DND-41 (cell line): Measurements from ENCODE around the gene UROC1.

Experiments used
- ATAC-seq: fragments of 200-7000 bp; cut with Tn5 transposase; 3 replicates; pipeline ENCODE4 v1.9.1; 2021; ENCODE audit warnings: low read depth; ENCODE audit not compliant: insufficient read depth
- DNase-seq: peaks from one replicate; pipeline ENCODE4 v3.0.0-alpha.2; 2020
- H2AFZ ChIP-seq: 2 replicates; pipeline ENCODE4 v1.6.0; 2012; ENCODE audit warnings: low read depth, low read length
- H3K27ac ChIP-seq: 2 replicates; pipeline ENCODE4 v1.5.1; 2012; ENCODE audit warnings: low read length, inconsistent platforms
- H3K27me3 ChIP-seq: fragments of 200-600 bp; sonication (generic); 2 replicates; pipeline ENCODE4 v1.6.0; 2012; ENCODE audit warnings: low read length, mild to moderate bottlenecking, inconsistent platforms; ENCODE audit not compliant: insufficient read depth, poor library complexity
- H3K36me3 ChIP-seq: 2 replicates; pipeline ENCODE4 v1.5.1; 2012; ENCODE audit warnings: low read length, inconsistent platforms; ENCODE audit not compliant: insufficient read depth
- H3K4me1 ChIP-seq: 2 replicates; pipeline ENCODE4 v1.5.1; 2012; ENCODE audit warnings: mild to moderate bottlenecking, low read length; ENCODE audit not compliant: insufficient read depth
- H3K4me2 ChIP-seq: 2 replicates; pipeline ENCODE4 v1.6.0; 2012; ENCODE audit warnings: mild to moderate bottlenecking, moderate library complexity, low read length, inconsistent platforms; ENCODE audit not compliant: insufficient read depth
- H3K4me3 ChIP-seq, 2 experiments: fragments of 200-600 bp in 1 of 2; shearing (Covaris generic) in 1 of 2; 2 replicates each; pipeline ENCODE4 v1.5.1; 2012 to 2016; ENCODE audit warnings: inconsistent platforms in 2 of 2, low read length in 2 of 2, mild to moderate bottlenecking in 2 of 2, low read depth in 1 of 2, moderate library complexity in 1 of 2
- H3K79me2 ChIP-seq: 2 replicates; pipeline ENCODE4 v1.6.0; 2012; ENCODE audit warnings: low read length, inconsistent platforms; ENCODE audit not compliant: insufficient read depth
- H3K9ac ChIP-seq: 2 replicates; pipeline ENCODE4 v1.6.0; 2012; ENCODE audit warnings: low read depth, mild to moderate bottlenecking, inconsistent platforms, low read length, moderate library complexity
- H3K9me3 ChIP-seq: 2 replicates; pipeline ENCODE4 v1.5.1; 2012; ENCODE audit warnings: low read length, moderate library complexity, mild to moderate bottlenecking, inconsistent platforms; ENCODE audit not compliant: insufficient read depth, severe bottlenecking
- H4K20me1 ChIP-seq: 2 replicates; pipeline ENCODE4 v1.6.0; 2012; ENCODE audit warnings: low read length; ENCODE audit not compliant: insufficient read depth
- CTCF ChIP-seq: IDR thresholded peaks from 2 replicates; pipeline ENCODE4 v1.5.1; 2012; ENCODE audit warnings: borderline replicate concordance, low read length, moderate library complexity, mild to moderate bottlenecking; ENCODE audit not compliant: poor library complexity, severe bottlenecking; ENCODE audit errors: extremely low read depth
- EZH2 ChIP-seq: IDR thresholded peaks from 3 replicates; pipeline ENCODE4 v1.6.1; 2012; ENCODE audit warnings: borderline replicate concordance, low read depth, mild to moderate bottlenecking, moderate library complexity, low read length, inconsistent platforms; ENCODE audit not compliant: severe bottlenecking

UROC1 gene

GRCh38 chr3:126481808-126482502 lies 35.6 kb downstream of the UROC1 start:
- Histone ChIP-seq H4K20me1 (no peaks in the 10 kb centered on the region), H3K4me1 (peaks cover 4% of the 10 kb centered on the region), H3K36me3 (no peaks in the 10 kb centered on the region), H3K79me2 (no peaks in the 10 kb centered on the region), H3K4me2 (no peak overlapping the region), H3K9me3 (no peaks in the 10 kb centered on the region), H3K9ac (no peak overlapping the region), H3K4me3 (no peak overlapping the region), H3K27ac (no peak overlapping the region), H2AFZ (no peak overlapping the region), H3K27me3 (no peaks in the 10 kb centered on the region)
- ATAC-seq: no peak
- TF ChIP-seq CTCF (no peak), EZH2 (no peak)
- DNase-seq: no peak

GRCh38 chr3:126480861-126481260 lies 36.7 kb downstream of the UROC1 start:
- ATAC-seq (no peak), DNase-seq (no peak)
- no peaks in the 10 kb centered on the region for H3K27me3 ChIP-seq
- H4K20me1 ChIP-seq: no peaks in the 10 kb centered on the region
- H2AFZ ChIP-seq: no peak overlapping the region
- H3K4me2 ChIP-seq: no peak overlapping the region
- TF ChIP-seq CTCF: no peak
- TF ChIP-seq EZH2: no peak
- H3K79me2 ChIP-seq: no peaks in the 10 kb centered on the region
- no peak overlapping the region for H3K27ac ChIP-seq
- H3K4me3 ChIP-seq: no peak overlapping the region
- no peaks in the 10 kb centered on the region for H3K9me3 ChIP-seq
- H3K9ac ChIP-seq: no peak overlapping the region
- H3K36me3 ChIP-seq: no peaks in the 10 kb centered on the region
- H3K4me1 ChIP-seq: peaks cover 7% of the 10 kb centered on the region

- Histone ChIP-seq H3K27me3 (no peaks in the 10 kb centered on the region), H3K27ac (no peak overlapping the region), H3K4me2 (no peak overlapping the region), H3K9me3 (no peaks in the 10 kb centered on the region), H3K4me3 (no peak overlapping the region), H3K9ac (no peak overlapping the region), H3K4me1 (peaks cover 7% of the 10 kb centered on the region), H2AFZ (no peak overlapping the region), H3K36me3 (no peaks in the 10 kb centered on the region), H3K79me2 (peaks cover 3% of the 10 kb centered on the region), H4K20me1 (no peaks in the 10 kb centered on the region)
- no peak for DNase-seq
- ATAC-seq: no peak
- TF ChIP-seq CTCF (no peak), EZH2 (no peak)
Measured at GRCh38 chr3:126480206-126480605, 37.4 kb downstream of the UROC1 start.

GRCh38 chr3:126479642-126480041 lies 37.9 kb downstream of the UROC1 start:
- Histone ChIP-seq H3K79me2 (peaks cover 9% of the 10 kb centered on the region), H4K20me1 (peaks cover 5% of the 10 kb centered on the region), H3K36me3 (peaks cover 5% of the 10 kb centered on the region; the same call in 1 of the 2 replicates), H2AFZ (no peak overlapping the region), H3K4me1 (peaks cover 10% of the 10 kb centered on the region), H3K27me3 (no peaks in the 10 kb centered on the region), H3K4me2 (no peak overlapping the region), H3K4me3 (no peak overlapping the region), H3K27ac (no peak overlapping the region), H3K9me3 (no peaks in the 10 kb centered on the region), H3K9ac (no peak overlapping the region)
- DNase-seq (no peak), ATAC-seq (no peak)
- TF ChIP-seq CTCF: no peak
- TF ChIP-seq EZH2: no peak
